GM12878 (cell line): ENCODE data around the gene OAF. TPM values are rescaled to one million over a fixed set of nuclear protein-coding genes. Genes with fewer than 3 reads are reported as not detected.

Experiments used
- ATAC-seq: fragments of 200-7000 bp; cut with Tn5 transposase; 3 replicates; pipeline ENCODE4 v1.9.1; 2020; ENCODE audit warnings: mild to moderate bottlenecking, moderate library complexity
- BruUV-seq: library from RNA; stranded (reverse); fragments of 400-500 nt; replicated peaks from 2 replicates; lab custom pipeline; 2021; lab: Mats Ljungman, UMichigan
- CTCF ChIA-PET: fragments of 300-600 bp; sonication (Branson Sonifier 250); formaldehyde crosslinking; extraction: SDS; loops from one replicate; lab custom pipeline; 2021; ENCODE audit warnings: inconsistent platforms; lab: Yijun Ruan, JAX
- POLR2A ChIA-PET: fragments of 350-600 bp; formaldehyde crosslinking; extraction: SDS; loops from one replicate; lab custom pipeline; 2021; ENCODE audit warnings: inconsistent platforms; lab: Charles Lee
- RAD21 ChIA-PET: fragments of 300-600 bp; sonication (Branson Sonifier 250); formaldehyde crosslinking; loops from one replicate; lab custom pipeline; 2023; ENCODE audit warnings: antibody characterized with exemption; ENCODE audit not compliant: unreplicated experiment; lab: Charles Lee
- SMC1A ChIA-PET: fragments of 300-600 bp; sonication (Branson Sonifier 250); formaldehyde crosslinking; loops from one replicate; lab custom pipeline; 2023; ENCODE audit not compliant: unreplicated experiment, uncharacterized antibody; lab: Charles Lee
- DNase-seq: peaks from one replicate; pipeline ENCODE4 v3.0.0-alpha.2; 2011; ENCODE audit warnings: low read depth, low spot score
- FAIRE-seq: peaks from 3 replicates; lab custom pipeline; 2011; peaks lifted over from hg19 to GRCh38; lab: Jason Lieb, UNC
- H2AFZ ChIP-seq: 2 replicates; pipeline ENCODE4 v1.6.0; 2011; ENCODE audit warnings: low read depth, low read length, control low read depth; ENCODE audit not compliant: control insufficient read depth
- H3K27ac ChIP-seq: 2 replicates; pipeline ENCODE4 v1.5.1; 2011; ENCODE audit warnings: control low read depth; ENCODE audit not compliant: control insufficient read depth, insufficient read depth
- H3K27me3 ChIP-seq, 2 experiments: replicated peaks in 1 of 2; 2 replicates each; pipeline versions ENCODE4 v1.6.0 to v1.6.1; 2011; ENCODE audit warnings: low read length in 1 of 2; ENCODE audit not compliant: control insufficient read depth in 2 of 2, insufficient read depth in 2 of 2
- H3K36me3 ChIP-seq, 2 experiments: 2 replicates each; pipeline ENCODE4 v1.5.1; 2011; ENCODE audit warnings: low read length in 1 of 2; ENCODE audit not compliant: control insufficient read depth in 2 of 2, insufficient read depth in 2 of 2
- H3K4me1 ChIP-seq: 2 replicates; pipeline ENCODE4 v1.6.1; 2011; ENCODE audit warnings: mild to moderate bottlenecking, low read length, moderate library complexity, mixed read lengths; ENCODE audit not compliant: control insufficient read depth, insufficient read depth
- H3K4me2 ChIP-seq: 2 replicates; pipeline ENCODE4 v1.6.0; 2011; ENCODE audit warnings: control low read depth; ENCODE audit not compliant: control insufficient read depth, insufficient read depth
- H3K4me3 ChIP-seq: fragments of 200-600 bp; sonication (generic); 2 replicates; pipeline ENCODE4 v1.5.1; 2016
- H3K79me2 ChIP-seq: 2 replicates; pipeline ENCODE4 v1.6.0; 2011; ENCODE audit warnings: low read length; ENCODE audit not compliant: control insufficient read depth, insufficient read depth
- H3K9ac ChIP-seq: 2 replicates; pipeline ENCODE4 v1.8.0; 2011; ENCODE audit warnings: low read length, control low read depth, mixed read lengths; ENCODE audit not compliant: control insufficient read depth, insufficient read depth
- H3K9me3 ChIP-seq: replicated peaks from 3 replicates; pipeline ENCODE4 v1.5.1; 2011; ENCODE audit warnings: mild to moderate bottlenecking, low read length; ENCODE audit not compliant: control insufficient read depth, insufficient read depth
- H4K20me1 ChIP-seq: 2 replicates; pipeline ENCODE4 v1.6.0; 2011; ENCODE audit not compliant: control insufficient read depth, insufficient read depth
- ASH2L ChIP-seq: fragments of 300-600, 200-600 bp; sonication (generic); IDR thresholded peaks from 2 replicates; pipeline ENCODE4 v1.6.1; 2017; ENCODE audit warnings: low read depth, mild to moderate bottlenecking, borderline replicate concordance
- ATF7 ChIP-seq: fragments of 450-650 bp; IDR thresholded peaks from 2 replicates; pipeline ENCODE4 v1.6.1; 2016; ENCODE audit warnings: low read depth, mild to moderate bottlenecking
- EGR1 ChIP-seq, 2 experiments: IDR thresholded peaks; 1 replicate in 1 of 2; 2 replicates in 1 of 2; pipeline ENCODE4 v1.6.1; 2011 to 2012; ENCODE audit warnings: low read depth in 2 of 2, low read length in 2 of 2, borderline replicate concordance in 1 of 2, mild to moderate bottlenecking in 1 of 2, moderate library complexity in 1 of 2
- EP300 ChIP-seq, 2 experiments: fragments of 150-350 bp in 1 of 2; IDR thresholded peaks; 2 replicates each; pipeline ENCODE4 v1.6.1; 2011 to 2012; ENCODE audit warnings: low read depth in 2 of 2, low read length in 2 of 2, borderline replicate concordance in 1 of 2, improper control_type of control experiment in 1 of 2, inconsistent platforms in 1 of 2; ENCODE audit not compliant: control insufficient read depth in 1 of 2
- RAD21 ChIP-seq: IDR thresholded peaks from 2 replicates; pipeline ENCODE4 v1.6.1; 2011; ENCODE audit warnings: mild to moderate bottlenecking, low read depth, low read length, moderate library complexity; ENCODE audit not compliant: insufficient read depth
- SMC3 ChIP-seq: IDR thresholded peaks from 2 replicates; pipeline ENCODE4 v1.6.1; 2011; ENCODE audit warnings: low read length, improper control_type of control experiment, borderline replicate concordance
- STAT3 ChIP-seq: IDR thresholded peaks from 2 replicates; pipeline ENCODE4 v1.6.1; 2011; ENCODE audit warnings: low read depth, low read length, improper control_type of control experiment
- SUZ12 ChIP-seq: fragments of 200-600 bp; sonication (generic); IDR thresholded peaks from one replicate; pipeline ENCODE4 v1.6.1; 2018; ENCODE audit warnings: antibody characterized with exemption, mild to moderate bottlenecking; ENCODE audit not compliant: unreplicated experiment
- TAF1 ChIP-seq: IDR thresholded peaks from 2 replicates; pipeline ENCODE4 v1.6.1; 2011; ENCODE audit warnings: mild to moderate bottlenecking, low read depth, low read length, borderline replicate concordance
- YY1 ChIP-seq: IDR thresholded peaks from 2 replicates; pipeline ENCODE4 v1.6.1; 2011; ENCODE audit warnings: low read depth, mild to moderate bottlenecking, low read length
- WGBS: methylation state at CpG from one replicate; pipeline ENCODE4 v1.1.6; 2016; ENCODE audit warnings: low lambda C conversion rate; ENCODE audit not compliant: insufficient replicate concordance, insufficient coverage; ENCODE audit errors: missing lambda C conversion rate; 5-methylcytosine and 5-hydroxymethylcytosine counted together
- in situ Hi-C: fragments of 300-500 bp; cut with MboI; formaldehyde crosslinking; loops from 9 replicates; pipeline ENCODE4 v1.14.3; 2018; ENCODE audit warnings: mixed read lengths
- intact Hi-C: fragments of 100-400 bp; cut with micrococcal nuclease; formaldehyde crosslinking; loops from one replicate; pipeline ENCODE4 v1.14.2; 2022; ENCODE audit not compliant: unreplicated experiment
- polyA plus RNA-seq, 11 experiments: library from polyadenylated mRNA; depleted of rRNA in 4 of 11; unstranded in 6 of 11; stranded (reverse) in 5 of 11; fragments of >200 nt; fragmentation: Nextera tagmentation in 4 of 11; fragmentation: Illumina TruSeq in 1 of 11; extraction: Ambion mirVana in 4 of 11; extraction: Trizol in 1 of 11; gene quantifications; 1 replicate in 1 of 11; 2 replicates in 10 of 11; pipeline versions ENCODE4 v1.2.1 to v1.2.3, GENCODE V29; 2011 to 2016; ENCODE audit warnings: inconsistent platforms in 2 of 11, missing spikeins in 2 of 11, low read depth in 1 of 11
- total RNA-seq, 4 experiments: library from RNA; depleted of rRNA in 3 of 4; stranded (reverse); fragments of >200 nt in 3 of 4; fragmentation: Illumina TruSeq in 1 of 4; extraction: Trizol in 1 of 4; gene quantifications; 2 replicates each; pipeline versions ENCODE4 v1.2.1 to v1.2.3, GENCODE V29; 2013 to 2021
- TF ChIP-seq, protein P1 (sequence below): fragments of 450-650 bp; IDR thresholded peaks from 2 replicates; pipeline ENCODE4 v1.6.1; 2018; ENCODE audit warnings: borderline replicate concordance, mild to moderate bottlenecking; ENCODE audit not compliant: partially characterized antibody
- TF ChIP-seq, protein P2 (sequence below), 3 experiments: IDR thresholded peaks in 2 of 3; conservative IDR thresholded peaks in 1 of 3; 2 replicates each; pipeline ENCODE4 v1.5.1; 2011; ENCODE audit warnings: low read depth in 3 of 3, low read length in 3 of 3, mild to moderate bottlenecking in 3 of 3, control low read depth in 2 of 3, moderate library complexity in 2 of 3, inconsistent platforms in 1 of 3, mixed read lengths in 1 of 3; ENCODE audit not compliant: control insufficient read depth in 2 of 3, insufficient read depth in 1 of 3; ENCODE audit errors: extremely low read depth in 1 of 3

OAF gene
- total and polyA plus RNA-seq, 10 of the 15 experiments (the other 5 are each of a cell fraction or from before 2014, with no cell fraction given) = 0.10 to 4.7 (median 1.1) TPM

DNA sequence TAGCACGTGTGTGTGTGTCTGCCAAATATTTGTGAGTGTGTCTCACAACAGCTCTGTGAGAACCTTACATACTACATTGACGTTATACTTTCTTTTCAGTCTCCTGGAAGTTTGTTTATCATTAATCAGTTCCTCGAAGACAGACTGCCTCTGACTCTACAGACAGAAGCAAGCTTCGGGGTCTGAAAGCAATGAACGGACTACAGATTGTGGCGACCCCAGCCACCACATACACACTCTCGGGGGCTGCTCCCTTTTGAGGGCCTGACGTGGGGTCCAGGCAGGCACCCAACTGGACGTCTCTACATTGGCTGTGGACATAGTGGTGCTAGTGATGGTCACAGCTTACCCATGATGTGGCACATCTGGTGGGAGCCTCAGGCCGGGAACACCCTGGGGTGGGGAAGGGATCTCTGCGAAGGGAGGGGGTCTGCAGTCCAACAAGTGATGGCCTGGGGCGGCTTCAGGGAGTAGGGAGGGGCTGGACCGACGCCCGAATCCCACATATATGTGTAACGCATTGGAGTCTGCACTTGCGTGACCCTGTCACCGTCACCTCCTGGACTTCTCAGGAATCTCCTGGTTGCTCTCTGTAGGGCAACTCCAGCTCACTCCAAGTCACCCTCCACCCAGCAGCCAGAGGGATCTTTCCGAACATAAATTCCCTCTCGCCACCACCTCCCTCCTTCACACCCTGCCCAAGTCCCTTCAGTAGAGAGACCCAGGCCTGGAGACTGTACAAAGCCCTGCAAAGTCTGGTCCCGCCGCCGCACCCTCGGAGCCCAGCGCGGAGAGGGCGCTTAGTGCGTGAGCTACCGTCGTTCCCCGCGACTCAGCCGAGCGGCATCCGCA, 42.5 kb upstream of the OAF start (continued):
- TF ChIP-seq, protein P1, sequence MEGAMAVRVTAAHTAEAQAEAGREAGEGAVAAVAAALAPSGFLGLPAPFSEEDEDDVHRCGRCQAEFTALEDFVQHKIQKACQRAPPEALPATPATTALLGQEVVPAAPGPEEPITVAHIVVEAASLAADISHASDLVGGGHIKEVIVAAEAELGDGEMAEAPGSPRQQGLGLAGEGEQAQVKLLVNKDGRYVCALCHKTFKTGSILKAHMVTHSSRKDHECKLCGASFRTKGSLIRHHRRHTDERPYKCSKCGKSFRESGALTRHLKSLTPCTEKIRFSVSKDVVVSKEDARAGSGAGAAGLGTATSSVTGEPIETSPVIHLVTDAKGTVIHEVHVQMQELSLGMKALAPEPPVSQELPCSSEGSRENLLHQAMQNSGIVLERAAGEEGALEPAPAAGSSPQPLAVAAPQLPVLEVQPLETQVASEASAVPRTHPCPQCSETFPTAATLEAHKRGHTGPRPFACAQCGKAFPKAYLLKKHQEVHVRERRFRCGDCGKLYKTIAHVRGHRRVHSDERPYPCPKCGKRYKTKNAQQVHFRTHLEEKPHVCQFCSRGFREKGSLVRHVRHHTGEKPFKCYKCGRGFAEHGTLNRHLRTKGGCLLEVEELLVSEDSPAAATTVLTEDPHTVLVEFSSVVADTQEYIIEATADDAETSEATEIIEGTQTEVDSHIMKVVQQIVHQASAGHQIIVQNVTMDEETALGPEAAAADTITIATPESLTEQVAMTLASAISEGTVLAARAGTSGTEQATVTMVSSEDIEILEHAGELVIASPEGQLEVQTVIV = no peak
- TF ChIP-seq SUZ12 = no peak

DNA sequence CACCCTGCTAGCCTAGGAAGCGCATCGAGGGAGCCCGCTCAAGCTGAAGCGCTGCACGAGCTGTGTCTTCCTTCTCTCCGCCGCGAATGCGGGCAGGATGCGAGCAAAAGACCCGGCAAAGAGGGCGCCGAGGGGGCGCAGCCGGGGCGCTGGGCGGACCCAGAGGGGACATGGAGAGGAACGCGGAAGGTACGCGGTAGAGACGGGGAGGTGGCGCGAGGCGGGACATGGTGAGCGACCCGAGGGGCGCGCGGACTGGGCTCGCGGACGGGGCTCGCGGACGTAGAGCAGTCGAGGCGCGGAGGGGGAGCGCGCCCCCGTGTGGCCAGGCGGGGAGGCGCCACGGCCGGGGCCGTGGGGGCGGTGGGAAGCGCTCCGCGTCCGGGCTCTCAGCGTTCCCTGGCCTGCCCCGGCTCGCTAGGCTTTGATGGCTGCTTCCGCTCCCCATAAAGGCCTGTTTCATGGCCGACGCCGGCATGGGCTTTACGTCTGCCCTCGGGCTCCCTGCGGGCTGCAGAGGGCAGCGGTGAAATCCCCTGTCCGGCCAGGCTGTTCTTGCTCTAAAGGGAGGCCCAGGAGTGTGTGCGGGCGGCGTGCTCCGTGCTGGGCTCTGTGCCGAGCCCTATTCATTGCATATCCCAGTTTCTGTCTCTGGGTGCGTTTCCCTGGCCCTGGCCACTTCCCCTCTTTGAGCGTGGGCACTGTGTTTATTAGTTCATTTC, 41.7 kb upstream of the OAF start:
- CTCF ChIA-PET = interaction anchor here (0.6 to 7.0 kb wide), 4 partner anchors 10 to 132 kb away, joined by 3 to 83 read pairs (median 5); no protein-coding TSS in a partner anchor
- Histone ChIP-seq H3K27me3 (peaks cover 6 to 10% of the 10 kb centered on the region in 2 experiments), H3K4me1 (no peaks in the 10 kb centered on the region), H4K20me1 (no peaks in the 10 kb centered on the region), H3K79me2 (no peaks in the 10 kb centered on the region), H3K9ac (no peak overlapping the region)
- POLR2A ChIA-PET = no interaction called here
- WGBS = 20% methylated on average over 39 of the region's 71 CpGs
- FAIRE-seq (no peak), ATAC-seq (peak; percentile 83), DNase-seq (no peak)
- SMC1A ChIA-PET = interaction anchor here (2.8 kb wide), 1 partner anchor 133 kb away, joined by 18 read pairs; no protein-coding TSS in a partner anchor
- no TSS peak for BruUV-seq
- intact Hi-C loops = no loop called here
- RAD21 ChIA-PET = no interaction called here
- TF ChIP-seq, protein P2, sequence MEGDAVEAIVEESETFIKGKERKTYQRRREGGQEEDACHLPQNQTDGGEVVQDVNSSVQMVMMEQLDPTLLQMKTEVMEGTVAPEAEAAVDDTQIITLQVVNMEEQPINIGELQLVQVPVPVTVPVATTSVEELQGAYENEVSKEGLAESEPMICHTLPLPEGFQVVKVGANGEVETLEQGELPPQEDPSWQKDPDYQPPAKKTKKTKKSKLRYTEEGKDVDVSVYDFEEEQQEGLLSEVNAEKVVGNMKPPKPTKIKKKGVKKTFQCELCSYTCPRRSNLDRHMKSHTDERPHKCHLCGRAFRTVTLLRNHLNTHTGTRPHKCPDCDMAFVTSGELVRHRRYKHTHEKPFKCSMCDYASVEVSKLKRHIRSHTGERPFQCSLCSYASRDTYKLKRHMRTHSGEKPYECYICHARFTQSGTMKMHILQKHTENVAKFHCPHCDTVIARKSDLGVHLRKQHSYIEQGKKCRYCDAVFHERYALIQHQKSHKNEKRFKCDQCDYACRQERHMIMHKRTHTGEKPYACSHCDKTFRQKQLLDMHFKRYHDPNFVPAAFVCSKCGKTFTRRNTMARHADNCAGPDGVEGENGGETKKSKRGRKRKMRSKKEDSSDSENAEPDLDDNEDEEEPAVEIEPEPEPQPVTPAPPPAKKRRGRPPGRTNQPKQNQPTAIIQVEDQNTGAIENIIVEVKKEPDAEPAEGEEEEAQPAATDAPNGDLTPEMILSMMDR (IDR thresholded peaks at IDR 0.05 in 2 of 3, conservative IDR thresholded peaks at IDR 0.05 in 1 of 3; ENCODE audit: control insufficient read depth in 2 of 3, extremely low read depth in 1 of 3, insufficient read depth in 1 of 3, low read depth in 3 of 3, low read length in 3 of 3) = peak; percentile 51 to 64 (median 52); a peak in 5 of 6 replicates
- no peak for TF ChIP-seq ATF7
- no peak for TF ChIP-seq EP300 (IDR thresholded peaks at IDR 0.05; ENCODE audit: borderline replicate concordance in 1 of 2, control insufficient read depth in 1 of 2, low read depth in 2 of 2, low read length in 2 of 2)
- TF ChIP-seq TAF1 = no peak
- no peak for TF ChIP-seq ASH2L
- TF ChIP-seq EGR1 (IDR thresholded peaks at IDR 0.05; ENCODE audit: borderline replicate concordance in 1 of 2, low read depth in 2 of 2, low read length in 2 of 2) = peak in 1 of 2 experiments; percentile 66; a peak in 1 of 3 replicates
- TF ChIP-seq STAT3 = no peak
- 0 out of 2 replicates have a peak, but pooled peaks have one; percentile 8 for TF ChIP-seq RAD21
- peak; percentile 19; the same call in 1 of the 2 replicates for TF ChIP-seq YY1
- peak; percentile 32; the same call in 1 of the 2 replicates for TF ChIP-seq SMC3
- TF ChIP-seq, all 136 proteins: peak for 5
- Histone ChIP-seq H3K36me3 (no peaks in the 10 kb centered on the region), H2AFZ (peak overlapping the region; percentile 19; the same call in 1 of the 2 replicates), H3K9me3 (no peaks in the 10 kb centered on the region; the same call in 2 of the 3 replicates), H3K4me3 (no peak overlapping the region), H3K27ac (no peak overlapping the region), H3K4me2 (peak overlapping the region; percentile 69; the same call in 1 of the 2 replicates)
- in situ Hi-C loops = no loop called here
